Endothelial cell of umbilical vein (primary cell): ENCODE data around the gene HOXA10. TPM values are rescaled to one million over a fixed set of nuclear protein-coding genes. Genes with fewer than 3 reads are reported as not detected.

Source experiments
- BruUV-seq: library from RNA; stranded (reverse); fragments of 400-500 nt; replicated peaks from 2 replicates; lab custom pipeline; 2021; lab: Mats Ljungman, UMichigan
- CTCF ChIA-PET: fragments of 300-600, 350-600 bp; sonication (Branson Sonifier 250); formaldehyde crosslinking; loops from one replicate; lab custom pipeline; 2021; ENCODE audit warnings: antibody characterized with exemption, inconsistent platforms; lab: Charles Lee
- POLR2A ChIA-PET: fragments of 300-600, 350-600 bp; sonication (Branson Sonifier 250); formaldehyde crosslinking; loops from one replicate; lab custom pipeline; 2021; ENCODE audit warnings: antibody characterized with exemption, inconsistent platforms; lab: Charles Lee
- DNase-seq: peaks from one replicate; pipeline ENCODE4 v3.0.0-alpha.2; 2011; ENCODE audit warnings: low read depth, low spot score
- FAIRE-seq: peaks from 2 replicates; lab custom pipeline; 2011; peaks lifted over from hg19 to GRCh38; lab: Jason Lieb, UNC
- H2AFZ ChIP-seq: 2 replicates; pipeline ENCODE4 v1.6.0; 2012; ENCODE audit warnings: low read depth, low read length, control low read depth, inconsistent platforms
- H3K27ac ChIP-seq: 2 replicates; pipeline ENCODE4 v1.5.1; 2011; ENCODE audit warnings: low read depth, mild to moderate bottlenecking, control low read depth, low read length, moderate library complexity; ENCODE audit not compliant: insufficient read depth
- H3K27me3 ChIP-seq, 2 experiments: 2 replicates each; pipeline versions ENCODE4 v1.6.0 to v1.6.1; 2011; ENCODE audit warnings: low read length in 2 of 2, mixed read lengths in 1 of 2; ENCODE audit not compliant: control insufficient read depth in 2 of 2, insufficient read depth in 2 of 2
- H3K36me3 ChIP-seq, 2 experiments: 2 replicates in 1 of 2; 3 replicates in 1 of 2; pipeline ENCODE4 v1.5.1; 2011; ENCODE audit warnings: low read length in 2 of 2, mild to moderate bottlenecking in 1 of 2, moderate library complexity in 1 of 2; ENCODE audit not compliant: control insufficient read depth in 2 of 2, insufficient read depth in 2 of 2; ENCODE audit errors: extremely low read depth in 1 of 2
- H3K4me1 ChIP-seq: 3 replicates; pipeline ENCODE4 v1.5.1; 2011; ENCODE audit warnings: mild to moderate bottlenecking, low read length; ENCODE audit not compliant: control insufficient read depth, insufficient read depth; ENCODE audit errors: extremely low read depth
- H3K4me2 ChIP-seq: 2 replicates; pipeline ENCODE4 v1.6.1; 2011; ENCODE audit warnings: low read length, control low read depth, mixed read lengths; ENCODE audit not compliant: insufficient read depth
- H3K4me3 ChIP-seq, 3 experiments: fragments of 200-600 bp in 1 of 3; sonication (generic), shearing (Covaris generic) in 1 of 3; replicated peaks in 1 of 3; 2 replicates each; pipeline ENCODE4 v1.5.1; 2011 to 2016; ENCODE audit warnings: control low read depth in 3 of 3, low read length in 3 of 3, mild to moderate bottlenecking in 2 of 3, inconsistent platforms in 1 of 3, low read depth in 1 of 3, moderate library complexity in 1 of 3; ENCODE audit not compliant: insufficient read depth in 1 of 3
- H3K79me2 ChIP-seq: 2 replicates; pipeline ENCODE4 v1.6.0; 2012; ENCODE audit warnings: low read length, inconsistent platforms; ENCODE audit not compliant: control insufficient read depth, insufficient read depth
- H3K9ac ChIP-seq: replicated peaks from 2 replicates; pipeline ENCODE3; 2011; ENCODE audit warnings: low read length, control low read depth; ENCODE audit not compliant: insufficient read depth; ENCODE audit errors: extremely low read depth
- H3K9me1 ChIP-seq: replicated peaks from 3 replicates; pipeline ENCODE4 v1.6.0; 2011; ENCODE audit warnings: mild to moderate bottlenecking, low read length; ENCODE audit not compliant: control insufficient read depth, insufficient read depth; ENCODE audit errors: extremely low read depth
- H3K9me3 ChIP-seq: replicated peaks from 2 replicates; pipeline ENCODE4 v1.5.1; 2012; ENCODE audit warnings: low read length, inconsistent platforms; ENCODE audit not compliant: control insufficient read depth, insufficient read depth
- H4K20me1 ChIP-seq: replicated peaks from 2 replicates; pipeline ENCODE3; 2011; ENCODE audit warnings: mild to moderate bottlenecking, low read length; ENCODE audit not compliant: control insufficient read depth, insufficient read depth; ENCODE audit errors: extremely low read depth
- JUN ChIP-seq: IDR thresholded peaks from 2 replicates; pipeline ENCODE4 v1.6.1; 2011; ENCODE audit warnings: borderline replicate concordance, low read depth; ENCODE audit not compliant: insufficient read length, insufficient read depth
- MYC ChIP-seq: IDR thresholded peaks from one replicate; pipeline ENCODE4 v1.6.1; 2011; ENCODE audit warnings: mild to moderate bottlenecking, low read depth, low read length
- dilution Hi-C: fragments of 300-500 bp; cut with MboI; formaldehyde crosslinking; loops from one replicate; pipeline ENCODE4 v1.15.0; 2019; ENCODE audit warnings: low sequenced_read_pairs; ENCODE audit not compliant: extremely low pct_ligation_motif_present
- intact Hi-C: fragments of 100-400 bp; cut with micrococcal nuclease; formaldehyde crosslinking; loops from one replicate; pipeline ENCODE4 v1.10.0; 2022
- polyA plus RNA-seq, 4 experiments: library from polyadenylated mRNA; depleted of rRNA in 3 of 4; stranded (reverse) in 3 of 4; unstranded in 1 of 4; fragments of >200 nt; gene quantifications; 2 replicates each; pipeline versions ENCODE4 v1.2.1 to v1.2.3, GENCODE V29; 2011 to 2012; ENCODE audit warnings: missing spikeins in 1 of 4
- total RNA-seq: library from RNA; stranded (reverse); gene quantifications from 2 replicates; pipeline ENCODE4 v1.2.3, GENCODE V29; 2021
- TF ChIP-seq, protein P1 (sequence below), 2 donors: IDR thresholded peaks; 1 replicate in 1 of 2; 2 replicates in 1 of 2; pipeline ENCODE4 v1.5.1; 2011; ENCODE audit warnings: low read length in 2 of 2, mild to moderate bottlenecking in 2 of 2, moderate library complexity in 2 of 2, control low read depth in 1 of 2, inconsistent platforms in 1 of 2, low read depth in 1 of 2; ENCODE audit not compliant: insufficient read depth in 1 of 2; ENCODE audit errors: extremely low read depth in 1 of 2
- TF ChIP-seq, protein P2 (sequence below): IDR thresholded peaks from 2 replicates; pipeline ENCODE4 v1.6.1; 2011; ENCODE audit not compliant: insufficient read depth, insufficient read length

The HOXA10 gene
- total and polyA plus RNA-seq, 2 donors (not counting 3 experiments of a cell fraction or from before 2014, with no cell fraction given), result 24.4 to 30.3 TPM

DNA sequence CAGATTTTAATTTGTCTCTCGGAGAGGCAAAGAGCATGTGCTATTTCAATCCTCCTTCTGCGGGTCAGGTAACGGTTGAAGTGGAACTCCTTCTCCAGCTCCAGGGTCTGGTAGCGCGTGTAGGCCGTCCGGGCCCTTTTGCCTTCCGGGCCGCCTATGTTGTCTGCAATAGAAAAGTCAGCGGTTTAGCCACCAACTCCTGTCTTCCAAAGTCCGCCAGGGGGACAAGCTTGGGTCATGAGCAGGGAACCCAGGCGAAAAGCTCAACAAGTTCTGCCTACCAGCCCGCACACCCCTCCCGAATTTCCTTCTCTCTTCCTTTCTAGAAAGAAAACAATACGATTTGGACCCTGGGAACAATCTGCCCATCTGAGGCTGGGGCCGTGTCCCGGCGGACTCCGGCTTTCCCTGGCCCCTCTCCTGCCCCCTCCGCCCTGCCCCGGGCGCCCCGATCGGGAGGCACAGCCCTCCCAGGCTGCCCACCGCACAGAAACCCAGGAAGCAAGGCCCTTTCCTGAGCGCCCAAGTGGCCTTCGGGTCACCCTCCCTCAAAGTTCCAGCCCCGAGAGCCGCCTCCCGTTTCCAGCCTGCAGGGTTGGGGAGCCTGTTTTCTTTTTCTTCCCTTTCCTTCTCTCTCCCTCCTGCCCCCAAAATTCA is 32.1 kb downstream of the HOXA10 start:
- Histone ChIP-seq H3K27ac (peak overlapping the region; percentile 82), H3K27me3 (no peaks in the 10 kb centered on the region), H3K9me3 (no peaks in the 10 kb centered on the region), H3K4me1 (peaks cover 76% of the 10 kb centered on the region), H3K9ac (peak overlapping the region; percentile 84), H3K4me3 (peak overlapping the region; percentile 29 to 84 (median 65)), H3K79me2 (peaks cover 99% of the 10 kb centered on the region), H2AFZ (no peak overlapping the region), H3K36me3 (peaks cover 0 to 19% of the 10 kb centered on the region in 2 experiments), H3K4me2 (peak overlapping the region; percentile 92), H3K9me1 (no peaks in the 10 kb centered on the region), H4K20me1 (no peaks in the 10 kb centered on the region)
- CTCF ChIA-PET, result interaction anchor here (0.9 to 7.0 kb wide), 14 partner anchors 11 to 773 kb away, joined by 3 to 72 read pairs (median 11); partner anchors contain the start of genes HOXA4 and HOXA7
- intact Hi-C loops, result loop anchor here (2.0 to 5.0 kb wide), 3 partner anchors 640 to 1285 kb away; no protein-coding TSS in a partner anchor
- TF ChIP-seq, protein P1, sequence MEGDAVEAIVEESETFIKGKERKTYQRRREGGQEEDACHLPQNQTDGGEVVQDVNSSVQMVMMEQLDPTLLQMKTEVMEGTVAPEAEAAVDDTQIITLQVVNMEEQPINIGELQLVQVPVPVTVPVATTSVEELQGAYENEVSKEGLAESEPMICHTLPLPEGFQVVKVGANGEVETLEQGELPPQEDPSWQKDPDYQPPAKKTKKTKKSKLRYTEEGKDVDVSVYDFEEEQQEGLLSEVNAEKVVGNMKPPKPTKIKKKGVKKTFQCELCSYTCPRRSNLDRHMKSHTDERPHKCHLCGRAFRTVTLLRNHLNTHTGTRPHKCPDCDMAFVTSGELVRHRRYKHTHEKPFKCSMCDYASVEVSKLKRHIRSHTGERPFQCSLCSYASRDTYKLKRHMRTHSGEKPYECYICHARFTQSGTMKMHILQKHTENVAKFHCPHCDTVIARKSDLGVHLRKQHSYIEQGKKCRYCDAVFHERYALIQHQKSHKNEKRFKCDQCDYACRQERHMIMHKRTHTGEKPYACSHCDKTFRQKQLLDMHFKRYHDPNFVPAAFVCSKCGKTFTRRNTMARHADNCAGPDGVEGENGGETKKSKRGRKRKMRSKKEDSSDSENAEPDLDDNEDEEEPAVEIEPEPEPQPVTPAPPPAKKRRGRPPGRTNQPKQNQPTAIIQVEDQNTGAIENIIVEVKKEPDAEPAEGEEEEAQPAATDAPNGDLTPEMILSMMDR (IDR thresholded peaks at IDR 0.05; ENCODE audit: extremely low read depth in 1 of 2, insufficient read depth in 1 of 2, low read depth in 1 of 2, low read length in 2 of 2), result peak; percentile 23 to 35
- TF ChIP-seq JUN (no peak), MYC (no peak)
- TF ChIP-seq, protein P2, sequence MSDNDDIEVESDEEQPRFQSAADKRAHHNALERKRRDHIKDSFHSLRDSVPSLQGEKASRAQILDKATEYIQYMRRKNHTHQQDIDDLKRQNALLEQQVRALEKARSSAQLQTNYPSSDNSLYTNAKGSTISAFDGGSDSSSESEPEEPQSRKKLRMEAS, result no peak
- FAIRE-seq, result peak; percentile 79
- dilution Hi-C loops, result no loop called here
- BruUV-seq, result no TSS peak
- DNase-seq, result no peak
- POLR2A ChIA-PET, result interaction anchor here (1.3 to 2.2 kb wide), 3 partner anchors 11 to 43 kb away, joined by 3 to 7 read pairs (median 4); partner anchors contain the start of gene HOXA3
